HG02840 (cell line): ENCODE results near the gene OTOP3.
"Not testable (repeated sequence)": the region's sequence is repeated elsewhere in the genome, so short reads cannot be mapped to it uniquely, and the experiment has no call there.

ENCODE experiments used
- ATAC-seq: cut with Tn5 transposase; IDR thresholded peaks from one replicate; pipeline ENCODE4 v1.9.1; 2021; ENCODE audit warnings: mild to moderate bottlenecking, moderate library complexity, moderate number of reproducible peaks; ENCODE audit not compliant: unreplicated experiment, low FRiP score

Gene OTOP3, protein sequence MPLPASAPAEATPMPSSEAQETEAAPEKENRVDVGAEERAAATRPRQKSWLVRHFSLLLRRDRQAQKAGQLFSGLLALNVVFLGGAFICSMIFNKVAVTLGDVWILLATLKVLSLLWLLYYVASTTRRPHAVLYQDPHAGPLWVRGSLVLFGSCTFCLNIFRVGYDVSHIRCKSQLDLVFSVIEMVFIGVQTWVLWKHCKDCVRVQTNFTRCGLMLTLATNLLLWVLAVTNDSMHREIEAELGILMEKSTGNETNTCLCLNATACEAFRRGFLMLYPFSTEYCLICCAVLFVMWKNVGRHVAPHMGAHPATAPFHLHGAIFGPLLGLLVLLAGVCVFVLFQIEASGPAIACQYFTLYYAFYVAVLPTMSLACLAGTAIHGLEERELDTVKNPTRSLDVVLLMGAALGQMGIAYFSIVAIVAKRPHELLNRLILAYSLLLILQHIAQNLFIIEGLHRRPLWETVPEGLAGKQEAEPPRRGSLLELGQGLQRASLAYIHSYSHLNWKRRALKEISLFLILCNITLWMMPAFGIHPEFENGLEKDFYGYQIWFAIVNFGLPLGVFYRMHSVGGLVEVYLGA

DNA sequence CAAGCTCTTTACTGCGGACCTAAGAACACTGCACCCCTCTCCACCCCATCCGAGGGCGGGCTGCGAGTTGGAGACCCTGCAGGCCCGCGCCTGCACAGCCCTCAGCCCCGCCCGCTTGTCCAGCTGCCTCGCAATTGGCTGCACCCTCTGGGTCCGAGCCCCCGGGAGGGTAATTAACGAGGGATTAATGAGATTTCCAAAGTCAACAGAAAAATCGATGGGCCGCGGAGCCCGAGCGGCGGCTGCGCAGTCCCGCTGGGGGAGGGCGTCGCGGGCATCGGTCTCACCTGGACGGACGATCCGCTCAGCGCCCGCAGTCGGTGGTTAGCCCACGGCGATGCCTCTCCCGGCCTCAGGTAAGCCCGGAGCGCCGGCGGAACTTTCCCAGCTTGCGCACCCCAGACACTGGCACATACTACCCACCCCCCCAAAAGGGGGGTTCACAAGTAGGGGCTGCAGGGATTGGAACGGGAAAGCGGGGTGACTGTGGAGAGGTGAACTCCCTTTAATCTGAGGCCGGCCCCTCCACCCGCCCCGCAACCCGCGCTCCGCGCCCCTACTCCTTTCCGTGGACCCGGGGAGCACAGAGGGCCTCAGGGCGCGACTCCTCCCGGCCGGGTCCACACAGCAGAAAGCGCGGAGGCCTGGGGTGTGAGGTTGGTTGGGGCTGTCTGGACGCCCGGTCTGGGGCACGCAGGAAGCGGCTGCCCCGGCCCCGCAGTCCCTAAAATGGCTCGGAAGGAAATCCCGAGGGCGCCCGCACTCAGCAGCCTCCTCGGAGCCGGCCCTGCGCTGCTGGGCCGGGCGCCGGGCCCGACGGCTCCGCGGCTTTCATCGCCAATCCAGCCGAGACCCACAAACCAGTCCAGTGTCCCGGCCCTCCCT is at the start of gene OTOP3:
TSS of gene OTOP3 (plus strand) at position 314 of the 885 bp plus-strand sequence. CDS start at position 338, 24 bp downstream.
- no peak for ATAC-seq

DNA sequence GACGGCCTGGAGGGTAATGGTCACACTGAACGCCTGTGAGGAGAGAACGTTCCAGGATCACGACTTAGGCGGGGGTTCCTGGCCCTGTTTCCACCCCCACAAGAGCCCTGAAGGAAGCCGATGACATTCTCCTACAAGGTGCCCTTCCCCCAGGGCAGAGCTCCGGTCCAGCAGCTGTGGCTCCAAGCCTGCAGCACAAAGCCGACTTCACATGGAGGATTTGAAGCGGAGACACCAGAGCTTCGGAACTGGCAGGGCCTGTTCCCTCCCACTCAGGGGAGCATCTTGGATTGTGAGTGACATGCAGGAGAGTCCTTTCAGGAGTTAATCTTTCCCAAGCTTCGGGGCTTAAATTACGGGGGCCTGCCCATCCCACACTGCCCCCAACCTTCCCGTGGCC is 47.2 kb upstream of the OTOP3 start:
- no peak for ATAC-seq

DNA sequence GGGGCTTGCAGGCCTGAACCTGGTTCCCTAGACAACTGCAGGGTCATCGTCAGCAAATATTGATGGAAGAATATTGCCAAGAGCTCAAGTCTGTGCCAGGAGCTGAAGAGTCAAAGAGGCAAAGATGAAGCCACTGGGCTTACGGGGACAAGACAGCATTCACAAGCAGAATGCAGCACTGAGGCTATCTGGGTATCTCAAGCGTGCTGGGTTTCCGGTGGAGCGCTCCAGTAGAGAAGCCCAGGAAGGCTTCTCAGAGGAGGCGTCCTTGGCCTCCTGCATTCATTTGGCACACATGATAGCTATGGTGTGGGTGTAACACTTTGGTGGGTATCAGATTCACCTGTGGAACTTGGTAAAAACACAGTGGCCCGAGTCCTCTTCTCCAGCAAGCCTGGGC is 45.1 kb upstream of the OTOP3 start:
- no peak for ATAC-seq

DNA sequence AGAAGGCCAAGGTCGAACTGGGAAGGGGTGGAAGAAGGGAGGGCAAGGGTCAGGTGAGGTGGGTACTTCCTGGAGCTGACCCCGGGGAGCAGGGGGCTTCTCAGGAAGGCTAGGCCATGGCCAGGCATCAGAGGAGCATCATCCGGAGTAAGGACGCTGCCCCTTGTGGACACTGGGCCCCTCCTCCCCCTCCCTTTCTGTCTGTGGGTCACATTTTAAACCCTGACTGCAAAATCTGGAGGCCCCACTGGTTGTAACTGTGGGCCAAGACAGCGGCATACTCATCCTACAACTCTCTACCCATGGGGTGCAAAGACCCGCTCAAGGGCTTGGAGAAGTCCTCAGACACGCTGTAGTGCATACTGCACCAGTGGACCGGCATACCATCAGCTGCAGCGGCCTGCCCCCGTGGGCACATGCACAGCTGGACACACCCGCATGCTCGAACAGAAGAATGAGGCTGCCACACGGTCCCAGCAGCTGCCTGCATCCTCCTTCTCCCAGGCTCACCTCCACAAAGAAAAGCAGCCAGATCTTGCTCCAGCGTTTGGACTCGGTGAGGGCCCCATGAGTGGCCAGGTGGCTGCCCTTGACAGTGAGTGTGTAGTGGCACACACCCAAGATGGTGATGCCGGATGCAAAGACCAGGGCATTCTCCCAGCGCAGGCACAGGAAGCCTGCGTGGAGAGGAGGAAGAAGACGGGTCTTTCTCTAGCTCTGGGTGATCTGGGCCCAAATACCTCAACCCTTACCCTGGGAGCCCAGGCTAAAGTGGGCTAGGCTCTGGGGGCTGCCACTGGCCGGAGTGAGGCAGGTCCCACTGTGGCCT is 43.5 kb upstream of the OTOP3 start:
- no peak for ATAC-seq

DNA sequence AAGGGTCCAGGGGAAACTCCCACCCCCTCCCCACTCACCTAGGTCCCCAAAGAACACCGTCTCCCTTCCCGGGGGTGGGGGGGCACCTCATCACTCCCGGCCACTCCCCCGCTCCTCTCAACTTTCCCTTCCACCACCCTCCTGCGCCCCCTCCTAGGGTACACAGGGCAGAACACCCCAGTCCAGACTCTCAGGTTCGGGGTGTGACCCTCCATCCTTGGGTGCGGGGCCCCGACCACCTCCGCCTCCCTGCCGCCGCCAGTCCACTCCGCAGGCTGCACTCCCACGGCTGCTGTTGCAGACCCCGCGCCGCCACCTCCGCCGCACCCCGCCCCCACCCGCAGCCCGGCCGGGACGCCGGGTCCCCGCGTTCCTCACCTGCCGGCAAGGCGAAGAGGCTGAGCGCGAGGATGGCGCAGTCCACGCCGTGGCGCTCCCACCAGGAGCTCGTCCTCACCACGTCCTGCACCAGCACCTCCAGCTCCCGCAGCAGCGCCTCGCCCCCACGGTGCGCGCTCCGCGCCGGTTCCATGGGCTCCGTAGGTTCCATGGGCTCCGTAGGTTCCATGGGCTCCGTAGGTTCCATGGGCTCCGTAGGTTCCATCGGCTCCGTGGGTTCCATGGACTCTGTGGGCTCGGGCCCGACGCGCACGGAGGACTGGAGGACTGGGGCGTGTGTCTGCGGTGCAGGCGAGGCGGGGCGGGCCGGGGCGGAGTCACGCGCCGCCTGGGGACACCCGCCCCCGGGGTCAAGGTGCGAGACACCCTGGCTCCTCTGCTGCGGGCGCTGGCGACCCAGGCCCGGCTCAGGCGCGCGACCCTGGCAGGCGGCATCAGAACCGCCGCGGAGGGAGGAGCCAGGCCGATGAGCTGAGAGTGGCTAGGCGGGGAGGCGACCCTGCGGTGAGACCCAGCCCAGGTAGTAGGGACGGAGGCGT is 42.5 kb upstream of the OTOP3 start, which contains the start of gene FADS6:
TSS of gene FADS6 (minus strand) at position 660 of the 938 bp plus-strand sequence. CDS start at position 622, 38 bp downstream.
- no peak for ATAC-seq

DNA sequence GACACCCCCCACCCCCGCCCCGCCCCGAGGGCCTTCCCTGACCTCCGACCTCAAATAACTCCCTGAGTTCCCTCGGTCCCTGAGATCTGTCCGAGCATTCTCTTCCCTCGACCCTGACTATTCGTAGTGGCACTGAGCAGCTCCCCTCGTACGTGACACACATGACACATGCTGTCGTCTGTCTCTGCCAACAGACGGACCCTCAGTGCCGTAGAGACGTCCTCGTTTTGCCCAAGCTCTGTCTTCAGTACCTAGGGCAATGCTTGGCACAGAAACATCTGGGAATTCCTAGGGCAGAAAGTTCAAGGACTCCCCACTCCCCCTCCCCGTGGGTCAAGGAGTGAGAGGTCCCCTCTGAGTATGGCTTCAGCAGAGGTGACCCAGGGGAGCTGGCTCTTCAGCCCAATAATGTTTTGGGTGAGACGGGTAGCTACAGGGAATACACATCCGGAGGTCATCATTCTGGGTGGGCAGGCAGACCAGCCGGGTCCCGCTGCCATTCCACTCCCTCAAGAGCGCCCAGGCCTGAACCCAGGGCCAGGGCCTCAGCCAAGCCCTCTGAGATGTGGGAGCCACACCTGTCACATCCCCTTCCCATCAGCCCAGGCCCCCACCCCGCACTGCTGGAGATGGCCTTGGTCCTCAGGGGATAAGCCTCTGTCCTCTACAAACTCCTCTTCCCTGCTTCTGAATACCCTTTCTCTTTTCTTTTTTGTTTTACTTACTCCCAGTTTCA is 41.6 kb upstream of the OTOP3 start:
- no peak for ATAC-seq

DNA sequence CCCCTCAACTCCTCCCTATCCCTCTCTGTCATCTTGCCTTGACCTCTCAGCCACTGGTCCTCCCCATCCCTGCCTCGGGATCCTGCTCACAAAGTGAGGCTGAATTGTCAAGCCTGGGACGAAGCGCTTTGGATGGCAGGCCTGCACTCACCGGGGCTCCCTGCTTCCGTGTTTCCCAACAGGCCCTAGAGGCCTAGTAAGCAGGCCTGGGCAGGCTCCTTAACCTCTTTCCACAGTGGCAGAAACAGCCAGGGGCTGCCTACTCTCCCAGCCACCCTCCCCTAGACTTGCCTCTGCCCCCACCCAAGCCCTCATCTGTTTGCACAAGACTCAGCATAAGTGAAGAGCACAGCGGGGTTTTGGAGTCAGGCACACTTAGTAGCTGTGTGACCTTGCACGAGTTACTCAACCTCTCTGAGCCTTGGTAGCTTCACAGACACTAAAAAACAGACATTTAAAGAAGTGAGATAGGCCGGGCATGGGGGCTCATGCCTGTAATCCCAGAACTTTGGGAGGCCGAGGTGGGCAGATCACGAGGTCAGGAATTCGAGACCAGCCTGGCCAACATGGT is 37.2 kb upstream of the OTOP3 start:
- no peak for ATAC-seq

DNA sequence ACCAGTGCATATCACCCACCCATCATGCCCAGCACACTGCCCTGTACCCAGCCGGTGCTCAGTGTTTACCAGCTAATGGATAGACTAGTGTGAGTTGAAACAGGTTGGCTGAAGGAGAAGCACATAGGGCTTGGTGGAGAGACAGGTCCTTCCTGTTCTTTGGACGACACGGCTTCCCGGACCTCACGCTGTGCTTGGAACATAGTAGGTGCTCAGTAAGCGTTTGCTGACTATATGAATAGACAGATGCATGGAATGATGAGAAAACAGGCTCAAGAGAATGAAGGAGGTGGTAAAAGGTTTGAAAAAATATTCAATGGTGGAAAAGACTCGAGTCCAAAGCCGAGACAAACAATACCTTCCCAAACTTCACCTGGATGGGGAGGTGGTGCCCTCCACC is 35.5 kb upstream of the OTOP3 start:
- ATAC-seq = no peak

DNA sequence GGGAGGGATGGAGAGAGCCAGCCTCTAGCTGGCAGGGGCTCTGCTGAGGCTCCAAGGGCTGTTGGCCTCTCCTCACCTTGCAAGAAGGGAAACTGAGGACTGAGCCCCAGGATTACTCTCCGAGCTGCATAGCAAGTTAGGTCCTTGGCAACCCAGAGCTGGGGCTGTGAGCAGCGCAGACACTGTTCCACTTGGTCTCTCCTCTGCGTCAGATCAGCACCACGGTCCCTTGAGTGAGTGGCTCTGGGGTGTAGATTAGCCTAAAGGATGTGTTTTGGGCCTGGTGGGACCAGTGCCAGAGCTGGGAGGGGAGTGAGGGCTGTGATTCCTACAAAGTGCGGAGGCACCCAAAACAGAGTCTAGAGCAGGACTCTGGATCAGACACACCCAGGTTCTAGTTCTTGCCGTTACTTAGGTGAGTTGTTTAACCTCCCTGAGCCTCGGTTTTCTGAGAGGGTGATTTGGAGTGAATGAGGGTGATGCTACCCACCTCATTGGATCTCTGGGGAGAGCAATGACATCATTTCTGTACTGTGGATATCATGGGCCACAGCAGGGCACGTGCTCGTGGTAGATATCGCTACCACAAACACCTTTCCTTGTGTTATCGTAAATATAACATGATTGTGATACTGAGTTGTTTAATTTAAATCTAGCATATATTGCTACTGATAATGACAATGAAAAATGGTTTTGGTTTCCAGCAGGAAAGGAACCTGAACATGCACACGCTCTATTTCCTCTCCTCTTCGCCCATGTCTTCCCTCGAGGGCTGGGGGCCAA is 34.2 kb upstream of the OTOP3 start:
- no peak for ATAC-seq

DNA sequence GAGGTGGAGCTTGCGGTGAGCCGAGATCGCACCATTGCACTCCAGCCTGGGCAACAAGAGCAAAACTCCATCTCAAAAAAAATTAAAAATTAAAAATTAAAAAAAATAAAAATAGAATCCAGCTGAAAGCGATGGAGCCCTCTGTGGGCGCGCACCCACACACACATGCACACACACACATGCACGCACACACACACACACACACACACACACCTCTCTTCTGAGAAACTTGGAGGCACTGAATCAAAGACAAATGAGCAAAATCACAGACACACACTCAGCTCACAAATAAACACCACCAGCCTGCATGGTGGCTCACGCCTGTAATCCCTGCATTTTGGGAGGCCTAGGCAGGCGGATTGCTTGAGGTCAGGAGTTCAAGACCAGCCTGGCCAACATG is 32.7 kb upstream of the OTOP3 start:
- no peak for ATAC-seq

DNA sequence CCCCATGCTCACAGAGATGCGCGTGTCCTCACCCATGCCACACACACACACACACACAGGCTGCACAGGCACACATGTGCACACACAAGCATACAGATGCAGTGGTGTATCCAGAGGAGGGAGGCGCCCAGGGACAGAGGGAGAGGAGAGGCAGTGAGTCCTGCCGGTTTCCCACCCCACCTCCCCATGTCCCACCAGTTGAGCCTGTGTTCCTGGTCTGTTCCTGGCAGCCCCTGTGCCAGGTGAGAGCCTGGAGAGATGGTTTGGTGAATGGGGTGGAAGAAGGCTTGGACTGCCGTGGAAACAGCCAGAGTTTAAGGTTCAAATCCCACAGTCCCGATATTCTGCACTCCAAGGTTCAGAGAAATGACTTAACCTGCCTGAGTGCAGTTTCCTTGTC is 32.0 kb upstream of the OTOP3 start:
- no peak for ATAC-seq

DNA sequence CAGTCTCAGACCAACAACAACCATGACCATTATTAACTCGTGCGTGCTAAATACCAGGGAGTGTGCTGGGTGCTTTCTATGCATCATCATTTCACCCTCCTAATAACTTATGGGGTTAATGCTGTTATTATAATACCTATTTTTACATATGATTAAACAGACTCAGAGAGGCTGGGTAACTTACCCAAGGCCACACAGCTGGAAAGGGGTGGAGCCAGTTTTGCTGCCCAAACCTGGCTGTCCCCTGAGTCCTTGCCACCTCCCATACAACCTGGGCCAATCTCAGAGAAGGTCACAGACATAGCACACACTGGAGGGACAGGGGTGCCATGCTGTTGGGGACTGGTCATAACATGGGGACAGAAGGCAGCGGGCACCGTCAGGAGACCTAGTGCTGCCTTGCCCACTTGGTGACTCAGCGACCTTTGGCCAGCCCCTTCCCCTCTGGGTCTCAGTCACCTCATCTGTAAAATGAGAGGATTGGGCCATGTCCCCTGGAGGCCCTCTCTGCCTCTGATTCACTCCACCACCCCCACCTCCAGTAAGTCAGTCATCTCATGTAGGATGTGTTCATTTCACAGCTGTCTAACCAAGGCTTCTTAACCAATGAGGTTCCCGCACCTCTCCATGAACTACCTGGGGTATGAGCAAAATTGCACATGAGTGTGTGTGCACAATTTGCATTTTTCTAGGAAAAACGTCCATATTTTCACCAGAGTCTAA is 30.9 kb upstream of the OTOP3 start:
- ATAC-seq = no peak

DNA sequence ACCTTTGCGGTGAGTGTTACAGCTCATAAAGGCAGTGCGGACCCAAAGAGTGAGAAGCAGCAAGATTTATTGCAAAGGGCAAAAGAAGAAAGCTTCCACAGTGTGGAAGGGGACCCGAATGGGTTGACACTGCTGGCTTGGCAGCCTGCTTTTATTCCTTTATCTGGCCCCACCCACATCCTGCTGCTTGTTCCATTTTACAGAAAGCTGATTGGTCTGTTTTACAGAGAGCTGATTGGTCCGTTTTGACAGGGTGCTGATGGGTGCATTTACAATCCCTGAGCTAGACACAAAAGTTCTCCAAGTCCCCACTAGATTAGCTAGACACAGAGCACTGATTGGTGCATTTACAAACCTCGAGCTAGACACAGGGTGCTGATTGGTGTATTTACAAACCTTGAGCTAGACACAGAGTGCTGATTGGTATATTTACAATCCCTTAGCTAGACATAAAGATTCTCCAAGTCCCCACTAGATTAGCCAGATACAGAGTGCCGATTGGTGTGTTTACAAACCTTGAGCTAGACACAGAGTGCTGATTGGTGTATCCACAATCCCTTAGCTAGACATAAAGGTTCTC is 29.4 kb upstream of the OTOP3 start:
- ATAC-seq = not testable (repeated sequence)

DNA sequence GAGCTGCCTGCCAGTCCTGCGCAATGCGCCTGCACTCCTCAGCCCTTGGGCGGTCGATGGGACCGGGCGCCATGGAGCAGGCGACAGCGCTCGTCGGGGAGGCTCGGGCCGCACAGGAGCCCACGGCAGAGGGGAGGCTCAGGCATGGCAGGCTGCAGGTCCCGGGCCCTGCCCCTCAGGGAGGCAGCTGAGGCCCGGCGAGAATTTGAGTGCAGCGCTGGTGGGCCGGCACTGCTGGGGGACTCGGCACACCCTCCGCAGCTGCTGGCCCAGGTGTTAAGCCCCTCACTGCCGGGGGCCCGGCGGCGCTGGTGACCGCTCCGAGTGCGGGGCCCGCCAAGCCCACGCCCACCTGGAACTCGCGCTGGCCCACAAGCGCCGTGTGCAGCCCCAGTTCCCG is 28.7 kb upstream of the OTOP3 start:
- ATAC-seq = no peak

DNA sequence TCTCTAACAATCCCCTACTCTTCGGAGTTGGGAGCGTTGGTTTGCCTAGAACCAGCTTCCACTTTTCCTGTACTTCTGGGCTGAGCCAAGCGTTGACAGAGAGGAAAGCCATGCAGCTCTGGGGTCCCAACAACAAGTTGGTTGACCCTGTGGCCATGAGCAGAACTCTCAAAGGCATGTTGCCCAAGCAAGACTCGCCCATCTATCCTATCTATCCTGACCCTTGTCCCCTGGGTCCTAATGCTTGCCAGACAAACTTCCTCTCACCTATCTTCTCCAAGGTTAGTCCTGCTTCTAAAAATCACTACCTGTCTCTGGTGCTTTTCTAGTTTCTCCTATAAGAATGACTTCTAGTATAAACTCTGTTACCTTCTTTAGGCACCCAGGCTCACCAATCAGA is 26.6 kb upstream of the OTOP3 start:
- not testable (repeated sequence) for ATAC-seq

DNA sequence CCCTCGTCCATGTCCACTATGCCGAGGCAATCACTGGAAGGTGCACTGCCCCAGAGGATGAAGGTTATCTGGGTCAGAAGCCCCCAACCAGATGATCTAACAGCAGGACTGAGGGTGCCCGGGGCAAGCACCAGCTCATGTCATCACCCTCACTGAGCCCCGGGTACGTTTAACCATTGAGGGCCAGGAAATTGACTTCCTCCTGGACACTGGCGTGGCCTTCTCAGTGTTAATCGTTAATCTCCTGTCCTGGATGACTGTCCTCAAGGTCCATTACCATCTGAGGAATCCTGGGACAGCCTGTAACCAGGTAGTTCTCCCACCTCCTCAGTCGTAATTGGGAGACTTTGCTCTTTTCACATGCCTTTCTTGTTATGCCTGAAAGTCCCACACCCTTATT is 24.3 kb upstream of the OTOP3 start:
- not testable (repeated sequence) for ATAC-seq
